ENCODE measurements around the gene SBNO1.
A peak's percentile ranks its signal among the peaks of the same experiment; 100 is the strongest.

- TF ChIP-seq CTCF (IDR thresholded peaks at IDR 0.05) (peak in 3 of 6 experiments; percentile 55 to 82 (median 68)), POLR2A (IDR thresholded peaks at IDR 0.05) (no peak)
These were observed 93.5 kb downstream of the SBNO1 start for GRCh38 chr12:123271001-123271668.
